ENCODE results near the gene GPR151. TPM values are rescaled to one million over a fixed set of nuclear protein-coding genes. Genes with fewer than 3 reads are reported as not detected.

GPR151 gene
- total RNA-seq, 3 donors from 2014 or later (not counting 1 experiment from before 2014, with no cell fraction given) = not detected

DNA sequence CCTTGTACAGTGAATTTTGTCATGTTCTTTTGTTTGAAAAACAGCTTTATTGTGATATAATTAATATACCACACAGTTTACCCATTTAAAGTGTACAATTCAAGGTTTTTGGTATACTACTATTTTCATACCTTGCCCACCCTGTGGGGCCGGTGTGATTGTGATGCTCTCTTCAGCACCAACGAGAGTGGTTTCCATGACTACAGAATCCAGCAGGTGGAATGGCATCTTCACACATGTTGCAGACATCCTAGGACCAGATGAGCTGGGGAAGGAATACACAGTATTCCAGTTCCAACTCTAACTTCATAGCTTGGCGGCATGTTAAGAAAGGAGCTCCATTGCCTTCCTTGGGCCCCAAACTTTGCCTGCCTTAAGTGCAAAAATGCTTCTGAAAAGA, 7.7 kb upstream of the GPR151 start:
- 91% methylated on average over 3 of the region's 3 CpGs for WGBS (ENCODE audit: insufficient coverage)
- H3K27ac Mint-ChIP-seq = no peak overlapping the region
- no peaks in the 10 kb centered on the region for H3K36me3 ChIP-seq (ENCODE audit: control insufficient read depth, insufficient read depth, low read length)
- no peak overlapping the region for H3K4me3 Mint-ChIP-seq
- H3K36me3 Mint-ChIP-seq = no peaks in the 10 kb centered on the region
- H3K9me3 ChIP-seq (ENCODE audit: control insufficient read depth, insufficient read depth, low read length) = no peaks in the 10 kb centered on the region
- DNase-seq = no peak
- TF ChIP-seq CTCF (IDR thresholded peaks at IDR 0.05) = no peak
- ATAC-seq = no peak
- H3K27me3 ChIP-seq (ENCODE audit: control insufficient read depth, insufficient read depth, low read length) = no peaks in the 10 kb centered on the region
- H3K27me3 Mint-ChIP-seq (ENCODE audit: low read depth in 2 of 2) = peaks cover 8 to 23% of the 10 kb centered on the region in 2 donors
- no peaks in the 10 kb centered on the region for H3K4me1 ChIP-seq (ENCODE audit: control insufficient read depth, insufficient read depth, low read length)
- H3K4me1 Mint-ChIP-seq = peaks cover 5% of the 10 kb centered on the region in 2 donors
- no peaks in the 10 kb centered on the region for H3K9me3 Mint-ChIP-seq
- no peak overlapping the region for H3K27ac ChIP-seq (ENCODE audit: low read length)
- intact Hi-C loops (cut with micrococcal nuclease) = no loop called here
- no peak overlapping the region for H3K4me3 ChIP-seq (ENCODE audit: low read length)

GRCh38 chr5:146521403-146522106, 5.6 kb upstream of the GPR151 start:
- 79% methylated on average over 8 of the region's 8 CpGs for WGBS (ENCODE audit: insufficient coverage)
- ATAC-seq (no peak), DNase-seq (no peak)
- H3K9me3 Mint-ChIP-seq = no peaks in the 10 kb centered on the region
- no peaks in the 10 kb centered on the region for H3K36me3 ChIP-seq (ENCODE audit: control insufficient read depth, insufficient read depth, low read length)
- H3K36me3 Mint-ChIP-seq = no peaks in the 10 kb centered on the region
- peaks cover 6 to 14% of the 10 kb centered on the region in 2 donors for H3K27me3 Mint-ChIP-seq (ENCODE audit: low read depth in 2 of 2)
- H3K4me1 ChIP-seq (ENCODE audit: control insufficient read depth, insufficient read depth, low read length) = no peaks in the 10 kb centered on the region
- H3K27me3 ChIP-seq (ENCODE audit: control insufficient read depth, insufficient read depth, low read length) = no peaks in the 10 kb centered on the region
- H3K4me1 Mint-ChIP-seq = peaks cover 5% of the 10 kb centered on the region in 2 donors
- intact Hi-C loops (cut with micrococcal nuclease) = no loop called here
- no peak overlapping the region for H3K4me3 ChIP-seq (ENCODE audit: low read length)
- H3K27ac ChIP-seq (ENCODE audit: low read length) = no peak overlapping the region
- H3K4me3 Mint-ChIP-seq = no peak overlapping the region
- H3K27ac Mint-ChIP-seq = no peak overlapping the region
- no peaks in the 10 kb centered on the region for H3K9me3 ChIP-seq (ENCODE audit: control insufficient read depth, insufficient read depth, low read length)
- no peak for TF ChIP-seq CTCF (IDR thresholded peaks at IDR 0.05)

DNA sequence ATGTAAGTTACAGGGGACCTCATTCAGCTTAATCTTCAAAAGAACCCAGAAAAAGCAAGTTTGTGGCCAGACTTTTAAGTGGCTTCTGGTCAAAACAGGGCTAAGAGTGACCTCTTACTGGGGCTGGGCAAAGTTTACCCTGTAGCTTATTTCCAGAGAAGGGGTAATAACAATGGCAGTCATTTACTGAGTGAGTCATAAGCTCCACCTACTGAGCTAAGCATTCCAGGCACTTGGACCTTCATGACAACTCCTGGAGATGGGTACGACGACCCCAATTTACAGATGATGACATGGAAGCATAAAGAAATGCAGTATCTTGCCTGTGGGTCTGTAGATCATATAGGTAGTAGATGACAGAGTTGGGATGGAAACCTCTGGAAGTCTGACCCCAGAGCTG, 4.7 kb upstream of the GPR151 start:
- peaks cover 5 to 10% of the 10 kb centered on the region in 2 donors for H3K4me1 Mint-ChIP-seq
- ATAC-seq (no peak), DNase-seq (no peak)
- Histone ChIP-seq H3K27ac (ENCODE audit: low read length) (no peak overlapping the region), H3K4me3 (ENCODE audit: low read length) (no peak overlapping the region), H3K27me3 (ENCODE audit: control insufficient read depth, insufficient read depth, low read length) (no peaks in the 10 kb centered on the region), H3K9me3 (ENCODE audit: control insufficient read depth, insufficient read depth, low read length) (no peaks in the 10 kb centered on the region), H3K36me3 (ENCODE audit: control insufficient read depth, insufficient read depth, low read length) (no peaks in the 10 kb centered on the region), H3K4me1 (ENCODE audit: control insufficient read depth, insufficient read depth, low read length) (no peaks in the 10 kb centered on the region)
- peaks cover 6 to 14% of the 10 kb centered on the region in 2 donors for H3K27me3 Mint-ChIP-seq (ENCODE audit: low read depth in 2 of 2)
- 97% methylated on average over 2 of the region's 2 CpGs for WGBS (ENCODE audit: insufficient coverage)
- intact Hi-C loops (cut with micrococcal nuclease) = no loop called here
- H3K27ac Mint-ChIP-seq = no peak overlapping the region
- no peaks in the 10 kb centered on the region for H3K9me3 Mint-ChIP-seq
- no peaks in the 10 kb centered on the region for H3K36me3 Mint-ChIP-seq
- H3K4me3 Mint-ChIP-seq = no peak overlapping the region
- TF ChIP-seq CTCF (IDR thresholded peaks at IDR 0.05) = no peak

- no peak for DNase-seq
- WGBS (ENCODE audit: insufficient coverage) = 46% methylated on average over 2 of the region's 2 CpGs
- H3K27me3 ChIP-seq (ENCODE audit: control insufficient read depth, insufficient read depth, low read length) = no peaks in the 10 kb centered on the region
- H3K4me1 Mint-ChIP-seq = peaks cover 5 to 10% of the 10 kb centered on the region in 2 donors
- no peak overlapping the region for H3K27ac Mint-ChIP-seq
- H3K36me3 Mint-ChIP-seq = no peaks in the 10 kb centered on the region
- intact Hi-C loops (cut with micrococcal nuclease) = no loop called here
- TF ChIP-seq CTCF (IDR thresholded peaks at IDR 0.05) = no peak
- no peak overlapping the region for H3K27ac ChIP-seq (ENCODE audit: low read length)
- no peaks in the 10 kb centered on the region for H3K9me3 Mint-ChIP-seq
- H3K4me3 Mint-ChIP-seq = no peak overlapping the region
- no peaks in the 10 kb centered on the region for H3K4me1 ChIP-seq (ENCODE audit: control insufficient read depth, insufficient read depth, low read length)
- H3K9me3 ChIP-seq (ENCODE audit: control insufficient read depth, insufficient read depth, low read length) = no peaks in the 10 kb centered on the region
- no peak for ATAC-seq
- H3K4me3 ChIP-seq (ENCODE audit: low read length) = no peak overlapping the region
- no peaks in the 10 kb centered on the region for H3K36me3 ChIP-seq (ENCODE audit: control insufficient read depth, insufficient read depth, low read length)
- peaks cover 6 to 14% of the 10 kb centered on the region in 2 donors for H3K27me3 Mint-ChIP-seq (ENCODE audit: low read depth in 2 of 2)
These were observed 3.6 kb upstream of the GPR151 start for GRCh38 chr5:146519554-146519953.
